ENCODE data around the gene HPCAL1.
A peak's percentile ranks its signal among the peaks of the same experiment; 100 is the strongest.

Gene HPCAL1

GRCh38 chr2:10372203-10372861, 69.6 kb downstream of the HPCAL1 start:
- no peak for DNase-seq

DNA sequence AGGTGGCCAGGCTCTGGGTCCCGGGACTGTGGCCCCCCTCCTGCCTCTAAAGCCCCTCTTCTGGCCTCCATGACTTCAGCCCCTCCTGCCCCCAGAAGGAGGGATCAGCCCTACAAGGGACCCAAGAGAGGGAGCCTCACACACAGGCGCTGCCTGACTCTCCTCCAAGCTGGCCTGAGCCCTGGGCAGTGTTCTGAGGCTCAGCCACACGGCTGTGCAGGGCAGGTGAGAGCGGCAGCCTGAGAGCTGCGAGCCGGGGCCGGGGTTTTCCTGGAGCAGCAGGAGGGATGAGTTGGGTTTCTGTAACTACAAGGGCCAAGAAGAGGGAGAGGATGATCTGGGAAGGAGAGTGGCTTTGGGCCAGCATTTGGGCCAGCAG, 70.1 kb downstream of the HPCAL1 start:
- no peak for DNase-seq

GRCh38 chr2:10373931-10374330, 71.2 kb downstream of the HPCAL1 start:
- DNase-seq, result no peak

DNA sequence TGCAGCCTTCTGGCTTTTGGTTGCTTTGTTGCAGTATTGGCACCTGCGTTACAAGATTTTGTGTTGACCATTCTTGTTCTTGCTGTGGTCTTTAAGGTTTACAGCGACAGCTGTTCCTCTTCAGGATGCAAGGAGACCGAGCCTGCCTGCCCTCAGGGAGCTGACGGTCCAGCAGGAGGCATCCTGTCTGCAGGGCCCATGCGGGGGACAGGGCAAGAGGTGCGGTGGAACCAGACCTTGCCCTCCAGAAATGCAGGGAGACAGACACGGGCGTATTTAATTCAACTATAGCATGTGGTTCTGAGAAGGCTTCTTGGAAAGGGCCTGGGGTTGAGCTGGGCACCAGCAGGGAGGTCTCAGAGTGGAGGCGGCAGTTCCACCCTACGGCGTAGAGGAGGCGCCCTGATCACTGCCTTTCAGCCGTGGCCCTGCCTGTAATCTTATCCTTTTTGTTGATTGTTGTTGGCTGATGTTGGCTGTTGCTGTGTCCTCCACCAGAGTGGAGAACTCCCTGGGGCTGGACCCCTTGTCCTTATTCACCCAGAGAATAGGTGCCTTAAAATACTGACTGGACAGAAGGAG, 71.7 kb downstream of the HPCAL1 start:
- no peak for DNase-seq

DNA sequence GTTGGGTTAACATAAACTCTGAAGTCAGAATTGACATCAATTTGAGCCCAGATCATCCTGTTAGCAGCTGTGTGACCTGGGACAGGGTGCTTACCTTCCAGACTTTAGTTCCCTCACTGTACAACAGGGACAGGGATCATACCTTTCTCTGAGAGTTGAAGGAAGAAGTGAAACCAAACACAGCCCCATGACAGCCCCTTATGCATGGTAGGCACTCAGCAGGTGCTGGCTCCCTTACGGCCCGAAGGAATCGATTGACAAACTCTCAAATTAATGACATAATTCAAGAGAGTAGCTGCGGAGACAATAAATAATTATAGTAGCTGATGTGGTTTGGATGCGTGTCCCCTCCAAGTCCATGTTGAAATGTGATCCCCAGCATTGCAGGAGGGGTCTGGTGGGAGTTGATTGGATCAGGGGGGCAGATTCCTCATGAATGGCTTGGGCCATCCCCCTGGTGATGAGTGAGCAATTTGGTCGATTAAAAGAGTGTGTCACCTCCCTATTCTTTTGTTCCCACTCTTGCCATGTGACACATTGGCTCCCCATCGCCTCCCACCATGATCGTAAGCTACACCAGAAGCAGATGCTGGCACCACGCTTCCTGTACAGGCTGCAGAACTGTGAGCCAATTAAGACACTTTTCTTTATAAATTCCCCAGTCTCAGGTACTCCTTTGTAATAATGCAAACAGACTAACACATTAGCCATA, 73.0 kb downstream of the HPCAL1 start:
- DNase-seq, result peak in 1 of 2 donors; percentile 17

- no peak for DNase-seq
Measured at GRCh38 chr2:10377052-10377746, 74.5 kb downstream of the HPCAL1 start.

DNA sequence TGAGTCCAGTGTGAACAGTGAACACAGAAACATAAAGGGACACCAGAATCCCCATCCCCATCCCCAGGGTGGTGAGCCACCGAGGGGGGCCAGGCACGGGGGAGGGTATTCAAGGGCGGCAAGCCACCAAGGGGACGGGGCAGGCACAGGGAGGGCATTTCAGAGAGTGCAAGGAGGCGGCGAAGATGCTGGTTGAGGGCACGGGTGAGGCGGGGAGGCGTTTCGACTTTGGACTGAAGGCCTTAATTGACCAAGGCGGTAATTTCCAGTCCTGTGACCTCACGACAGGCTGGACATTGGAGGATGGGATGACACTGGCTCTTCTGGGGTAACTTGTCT, 75.0 kb downstream of the HPCAL1 start:
- DNase-seq, result no peak

GRCh38 chr2:10378189-10378588, 75.5 kb downstream of the HPCAL1 start:
- peak in 1 of 2 donors; percentile 62 for DNase-seq

- no peak for DNase-seq
Measured at GRCh38 chr2:10380048-10380926, 77.6 kb downstream of the HPCAL1 start.

DNA sequence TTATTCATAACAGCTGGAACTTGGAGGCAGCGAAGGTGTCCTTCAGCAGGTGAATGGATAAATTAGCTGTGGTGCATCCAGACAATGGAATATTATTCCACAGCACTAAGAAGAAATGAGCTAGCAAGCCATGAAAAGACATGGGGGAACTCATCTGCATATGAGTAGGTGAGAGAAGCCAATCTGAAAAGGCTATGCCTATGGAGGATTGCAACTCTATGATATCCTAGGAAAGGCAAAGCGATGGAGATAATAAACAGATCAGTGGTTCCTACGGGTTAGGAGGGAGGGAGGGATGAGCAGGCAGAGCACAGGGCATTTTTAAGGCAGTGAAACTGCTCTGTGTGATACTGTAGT, 79.3 kb downstream of the HPCAL1 start:
- DNase-seq, result no peak

DNA sequence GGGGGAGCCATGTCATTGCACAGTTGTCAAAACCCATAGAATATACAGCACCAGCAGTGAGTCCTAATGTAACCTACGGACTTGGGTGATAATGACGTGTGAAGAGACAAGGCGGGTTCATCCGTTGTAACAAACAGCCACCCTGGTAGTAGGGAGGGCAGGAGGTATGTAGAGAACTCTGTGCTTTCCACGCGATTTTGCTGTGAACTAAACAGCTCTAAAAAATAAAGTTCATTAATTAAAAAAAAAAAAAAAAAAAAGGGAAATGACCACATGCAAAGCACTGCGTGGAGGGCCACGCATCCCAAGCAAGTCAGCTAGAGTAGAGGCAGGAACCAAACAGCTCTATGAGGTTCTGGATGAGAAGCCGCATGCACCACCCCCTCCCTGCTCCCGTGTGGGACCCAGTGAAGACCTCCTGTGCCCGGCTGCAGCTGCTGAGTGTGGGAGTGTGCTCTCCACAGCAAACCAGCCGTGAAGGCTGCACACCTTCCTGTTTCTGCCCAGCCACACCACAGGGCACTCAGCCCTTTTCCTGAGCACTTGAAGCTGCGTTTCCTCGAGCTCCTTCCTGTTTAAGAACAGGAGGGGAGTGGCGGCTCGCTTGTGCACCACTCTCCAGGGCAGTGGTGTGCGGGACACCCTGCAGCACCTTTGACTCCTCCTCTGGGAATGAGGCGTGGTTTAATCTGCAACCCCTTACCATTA, 79.8 kb downstream of the HPCAL1 start:
- peak; percentile 47 to 55 for DNase-seq

GRCh38 chr2:10383960-10384734, 81.4 kb downstream of the HPCAL1 start:
- no peak for DNase-seq

GRCh38 chr2:10385501-10385900, 82.8 kb downstream of the HPCAL1 start:
- no peak for DNase-seq

DNA sequence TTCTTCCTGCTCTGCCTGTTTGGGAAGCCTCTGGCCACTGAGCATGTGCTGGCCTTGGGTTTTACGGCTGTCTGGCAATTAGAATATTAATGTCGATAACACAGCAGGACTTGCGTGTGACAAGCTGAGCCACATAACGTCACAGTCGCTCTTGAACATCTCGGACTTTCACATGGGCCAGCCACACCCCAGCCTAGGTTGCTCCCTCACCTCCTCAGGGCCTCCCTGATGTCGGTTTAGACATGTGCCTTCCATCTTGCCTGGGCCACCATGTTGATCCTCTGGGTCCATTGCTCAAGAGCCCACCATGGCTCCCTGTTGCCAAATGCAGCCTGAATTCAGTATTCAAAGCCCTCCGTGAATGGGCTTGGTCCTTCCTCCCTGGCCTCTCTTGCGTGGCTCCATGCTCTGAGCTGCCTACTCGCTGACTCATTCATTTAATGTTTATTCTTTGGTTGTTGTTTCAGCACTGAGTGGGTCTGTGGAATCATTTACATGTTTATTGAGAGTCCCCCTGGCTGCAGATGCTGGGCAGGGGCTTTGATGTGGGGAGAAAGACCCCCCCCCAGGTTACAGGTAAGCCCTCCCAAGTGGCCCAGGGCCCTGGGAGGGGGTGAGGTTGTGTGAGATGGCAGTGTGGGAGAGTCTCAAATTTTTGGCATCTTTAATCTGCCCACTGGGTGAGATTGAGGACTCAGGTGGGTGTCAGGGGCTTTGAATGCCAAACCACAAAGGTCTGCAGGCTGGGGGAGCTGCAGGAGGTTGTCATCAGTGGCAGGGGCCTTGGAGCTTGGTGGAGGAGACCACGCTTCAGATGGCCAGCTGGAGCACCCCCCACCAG, 83.4 kb downstream of the HPCAL1 start:
- no peak for DNase-seq

- DNase-seq, result no peak
Measured at GRCh38 chr2:10387033-10387432, 84.3 kb downstream of the HPCAL1 start.

DNA sequence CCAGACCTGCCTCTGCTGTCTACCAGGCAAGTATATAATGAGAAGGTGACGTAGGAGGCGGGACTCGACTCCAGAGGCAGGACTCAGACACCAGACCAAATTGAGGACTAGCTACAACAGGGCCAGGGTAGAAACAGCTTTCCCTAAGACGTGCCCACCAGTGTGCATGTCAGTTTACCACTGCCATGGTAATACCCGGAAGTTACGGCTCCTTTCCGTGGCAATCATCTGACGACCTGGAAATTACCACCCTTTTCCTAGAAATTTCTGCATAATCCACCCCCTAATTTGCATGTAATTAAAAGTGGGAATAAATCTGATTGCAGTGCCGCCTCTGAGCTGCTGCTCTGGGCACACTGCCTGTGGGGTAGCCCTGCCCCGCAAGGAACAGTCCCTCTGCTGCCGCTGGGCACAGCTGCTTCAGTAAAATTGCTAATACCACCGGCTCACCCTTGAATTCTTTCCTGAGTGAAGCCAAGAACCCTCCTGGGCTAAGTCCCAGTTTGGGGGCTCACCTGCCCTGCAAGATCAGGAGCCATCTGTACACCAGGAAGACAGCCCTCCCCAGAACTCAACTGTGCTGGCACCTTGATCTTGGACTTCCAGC, 86.4 kb downstream of the HPCAL1 start:
- DNase-seq, result no peak

- DNase-seq, result no peak
Measured at GRCh38 chr2:10389573-10389972, 86.9 kb downstream of the HPCAL1 start.

GRCh38 chr2:10390369-10390801, 87.7 kb downstream of the HPCAL1 start:
- DNase-seq, result peak in 1 of 2 donors; percentile 28

GRCh38 chr2:10392100-10392499, 89.4 kb downstream of the HPCAL1 start:
- no peak for DNase-seq

GRCh38 chr2:10392548-10392947, 89.8 kb downstream of the HPCAL1 start:
- DNase-seq, result no peak

All from CD4-positive, alpha-beta T cell treated with Interleukin-1 beta for 1 hour (primary cell).